ENCODE results near the gene PGAM1.

DNA sequence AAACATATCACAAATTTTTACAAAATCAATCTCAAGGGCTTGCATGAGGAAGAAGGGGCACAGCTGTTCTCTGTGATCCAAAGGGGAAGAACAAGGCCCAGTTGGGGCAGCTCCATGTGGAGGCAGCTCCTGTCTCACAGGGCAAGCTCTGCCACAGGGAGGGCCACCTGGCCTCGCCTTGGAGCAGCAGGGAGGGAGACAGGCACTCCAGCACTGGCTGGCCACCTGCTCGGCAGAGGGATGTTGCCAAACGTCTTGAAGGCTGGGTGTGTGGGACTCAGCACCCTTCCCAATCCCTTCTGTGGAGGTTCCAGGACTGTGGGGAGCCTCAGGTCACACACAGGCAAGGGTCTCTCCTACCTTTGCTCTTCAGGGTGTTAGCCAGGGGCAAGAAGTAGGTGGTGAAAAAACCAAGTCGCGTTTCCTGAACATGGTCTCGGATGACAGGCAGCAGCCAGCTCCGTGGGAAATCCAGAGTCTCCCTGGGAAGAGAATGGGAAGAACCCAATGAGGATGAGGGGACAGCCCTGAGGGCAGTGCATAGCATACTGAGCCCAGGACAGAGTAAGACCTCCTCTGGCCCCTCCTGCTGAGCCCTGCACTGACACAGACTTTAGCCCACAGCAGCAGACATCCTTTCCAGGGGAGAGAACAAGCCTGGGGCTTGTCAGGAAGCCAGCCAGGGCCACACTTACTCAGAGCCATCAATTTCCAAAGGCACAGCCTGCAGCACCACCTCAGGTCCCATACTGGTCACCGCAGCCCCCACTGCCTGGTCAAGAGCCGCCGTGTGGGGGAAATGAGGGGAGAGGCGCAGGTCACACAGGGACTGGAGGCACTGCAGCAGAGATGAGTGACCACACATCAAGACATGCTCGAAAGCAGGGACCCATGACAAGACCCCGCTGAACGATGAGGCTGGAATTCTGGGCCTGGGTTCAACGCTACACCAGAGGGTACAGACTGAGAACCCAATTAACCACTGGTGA is 46.8 kb upstream of the PGAM1 start:
- TF ChIP-seq, protein P1, sequence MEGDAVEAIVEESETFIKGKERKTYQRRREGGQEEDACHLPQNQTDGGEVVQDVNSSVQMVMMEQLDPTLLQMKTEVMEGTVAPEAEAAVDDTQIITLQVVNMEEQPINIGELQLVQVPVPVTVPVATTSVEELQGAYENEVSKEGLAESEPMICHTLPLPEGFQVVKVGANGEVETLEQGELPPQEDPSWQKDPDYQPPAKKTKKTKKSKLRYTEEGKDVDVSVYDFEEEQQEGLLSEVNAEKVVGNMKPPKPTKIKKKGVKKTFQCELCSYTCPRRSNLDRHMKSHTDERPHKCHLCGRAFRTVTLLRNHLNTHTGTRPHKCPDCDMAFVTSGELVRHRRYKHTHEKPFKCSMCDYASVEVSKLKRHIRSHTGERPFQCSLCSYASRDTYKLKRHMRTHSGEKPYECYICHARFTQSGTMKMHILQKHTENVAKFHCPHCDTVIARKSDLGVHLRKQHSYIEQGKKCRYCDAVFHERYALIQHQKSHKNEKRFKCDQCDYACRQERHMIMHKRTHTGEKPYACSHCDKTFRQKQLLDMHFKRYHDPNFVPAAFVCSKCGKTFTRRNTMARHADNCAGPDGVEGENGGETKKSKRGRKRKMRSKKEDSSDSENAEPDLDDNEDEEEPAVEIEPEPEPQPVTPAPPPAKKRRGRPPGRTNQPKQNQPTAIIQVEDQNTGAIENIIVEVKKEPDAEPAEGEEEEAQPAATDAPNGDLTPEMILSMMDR (tag by site-specific recombination; IDR thresholded peaks at IDR 0.05), result no peak
- TF ChIP-seq BCL11B (tag by site-specific recombination; IDR thresholded peaks at IDR 0.05; ENCODE audit: low read depth) (no peak), ZNF274 (IDR thresholded peaks at IDR 0.05; ENCODE audit: low read length) (no peak), ZNF274 (tag by site-specific recombination; IDR thresholded peaks at IDR 0.05; ENCODE audit: borderline replicate concordance) (no peak), ZNF10 (tag by site-specific recombination; IDR thresholded peaks at IDR 0.05) (no peak), ZNF138 (tag by site-specific recombination; IDR thresholded peaks at IDR 0.05; ENCODE audit: borderline replicate concordance) (no peak), SALL2 (tag by site-specific recombination; IDR thresholded peaks at IDR 0.05; ENCODE audit: borderline replicate concordance) (no peak), ZNF133 (tag by site-specific recombination; IDR thresholded peaks at IDR 0.05) (no peak), YY1 (tag by site-specific recombination; IDR thresholded peaks at IDR 0.05) (no peak), PATZ1 (tag by site-specific recombination; IDR thresholded peaks at IDR 0.05) (no peak)

All from HEK293 (cell line).